ENCODE measurements around the gene CCM2.

DNA sequence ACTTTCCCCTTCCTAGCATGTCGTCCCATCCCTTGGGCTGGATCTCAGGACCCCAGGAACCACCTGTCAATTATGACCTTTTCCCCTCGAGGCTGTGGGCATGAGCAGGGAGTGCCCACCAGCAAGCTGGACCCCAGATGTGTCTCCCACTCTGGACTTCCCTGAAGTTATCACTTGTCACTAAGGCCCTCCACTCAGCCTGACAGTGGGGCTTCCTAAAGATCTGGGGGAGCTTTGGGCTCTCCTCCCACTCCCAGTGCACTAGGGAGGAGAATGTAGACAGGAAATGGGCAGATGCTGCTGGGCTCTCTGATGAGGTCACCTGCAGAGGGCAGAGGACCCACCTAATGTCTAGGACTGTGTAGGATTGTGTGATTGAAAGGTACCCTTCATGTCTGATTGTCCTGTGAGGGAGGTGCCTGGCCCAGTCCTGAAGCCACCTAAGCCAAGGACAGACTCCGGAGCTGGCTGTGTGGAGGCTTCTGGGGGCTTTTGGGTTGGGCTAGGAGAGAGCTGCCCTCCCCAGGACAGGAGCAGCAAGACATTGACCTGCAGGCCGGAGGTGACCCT is 39.9 kb upstream of the CCM2 start:
- TF ChIP-seq, protein P1, sequence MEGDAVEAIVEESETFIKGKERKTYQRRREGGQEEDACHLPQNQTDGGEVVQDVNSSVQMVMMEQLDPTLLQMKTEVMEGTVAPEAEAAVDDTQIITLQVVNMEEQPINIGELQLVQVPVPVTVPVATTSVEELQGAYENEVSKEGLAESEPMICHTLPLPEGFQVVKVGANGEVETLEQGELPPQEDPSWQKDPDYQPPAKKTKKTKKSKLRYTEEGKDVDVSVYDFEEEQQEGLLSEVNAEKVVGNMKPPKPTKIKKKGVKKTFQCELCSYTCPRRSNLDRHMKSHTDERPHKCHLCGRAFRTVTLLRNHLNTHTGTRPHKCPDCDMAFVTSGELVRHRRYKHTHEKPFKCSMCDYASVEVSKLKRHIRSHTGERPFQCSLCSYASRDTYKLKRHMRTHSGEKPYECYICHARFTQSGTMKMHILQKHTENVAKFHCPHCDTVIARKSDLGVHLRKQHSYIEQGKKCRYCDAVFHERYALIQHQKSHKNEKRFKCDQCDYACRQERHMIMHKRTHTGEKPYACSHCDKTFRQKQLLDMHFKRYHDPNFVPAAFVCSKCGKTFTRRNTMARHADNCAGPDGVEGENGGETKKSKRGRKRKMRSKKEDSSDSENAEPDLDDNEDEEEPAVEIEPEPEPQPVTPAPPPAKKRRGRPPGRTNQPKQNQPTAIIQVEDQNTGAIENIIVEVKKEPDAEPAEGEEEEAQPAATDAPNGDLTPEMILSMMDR (IDR thresholded peaks at IDR 0.05) = no peak
- no peak for TF ChIP-seq POLR2A (IDR thresholded peaks at IDR 0.05)
